Activated CD4-positive, CD25-positive, alpha-beta regulatory T cell treated with anti-CD3 and anti-CD28 coated beads, Interleukin-2, amount 50 U/mL, for 24 hours (primary cell): ENCODE data around the gene SPHKAP.
"Not testable (repeated sequence)": the region's sequence is repeated elsewhere in the genome, so short reads cannot be mapped to it uniquely, and the experiment has no call there.

ENCODE experiments used
- ATAC-seq, 2 donors: fragments of 150-1000 bp; cut with Tn5 transposase; one replicate each; pipeline ENCODE4 v1.10.0; 2021; ENCODE audit warnings: mild to moderate bottlenecking in 1 of 2, moderate library complexity in 1 of 2

Gene SPHKAP

DNA sequence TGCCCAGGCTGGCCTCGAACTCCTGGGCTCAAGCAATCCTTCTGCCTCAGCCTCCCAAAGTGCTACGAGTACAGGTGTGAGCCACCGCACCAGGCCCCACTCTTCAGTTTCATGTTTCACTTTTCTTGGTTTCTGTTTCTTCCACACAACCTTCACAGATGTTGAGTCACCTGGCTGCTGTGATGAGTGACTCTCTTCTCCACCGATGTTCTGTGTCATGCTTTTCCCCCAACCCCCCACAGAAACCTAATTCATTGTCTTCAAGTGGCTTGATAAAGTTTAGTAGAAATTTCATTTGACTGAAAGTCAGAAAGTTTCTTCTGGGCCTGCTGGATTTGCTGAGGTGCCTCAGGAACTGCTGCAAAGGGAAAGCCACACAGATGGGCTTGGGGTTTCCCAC is 78.5 kb downstream of the SPHKAP start:
- ATAC-seq, result no peak

DNA sequence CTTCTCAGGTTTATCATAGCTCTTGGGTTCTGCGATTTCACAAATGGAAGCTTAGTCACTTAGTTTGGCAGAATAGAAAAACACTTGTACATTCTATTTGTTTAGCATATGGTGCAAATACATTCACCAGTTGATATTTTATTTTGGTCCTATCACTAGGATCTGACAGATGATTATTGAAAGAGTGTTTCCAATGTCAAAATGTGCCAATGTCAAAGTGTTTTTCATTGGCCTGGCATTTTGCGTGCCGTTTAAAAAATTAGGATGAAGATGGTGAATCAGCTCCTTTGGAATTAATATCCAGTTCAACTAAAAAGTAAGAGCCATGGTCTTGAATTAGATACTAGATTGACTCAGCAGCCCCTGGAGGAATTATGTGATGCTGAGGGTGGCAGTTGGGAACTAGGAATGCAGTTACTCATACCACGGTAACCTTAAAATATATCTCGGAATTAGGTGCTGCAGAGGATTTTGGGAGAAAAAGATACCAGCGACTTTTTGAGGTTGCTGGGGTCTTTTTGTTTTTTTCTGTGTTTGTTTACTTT is 87.0 kb downstream of the SPHKAP start:
- ATAC-seq, result no peak

DNA sequence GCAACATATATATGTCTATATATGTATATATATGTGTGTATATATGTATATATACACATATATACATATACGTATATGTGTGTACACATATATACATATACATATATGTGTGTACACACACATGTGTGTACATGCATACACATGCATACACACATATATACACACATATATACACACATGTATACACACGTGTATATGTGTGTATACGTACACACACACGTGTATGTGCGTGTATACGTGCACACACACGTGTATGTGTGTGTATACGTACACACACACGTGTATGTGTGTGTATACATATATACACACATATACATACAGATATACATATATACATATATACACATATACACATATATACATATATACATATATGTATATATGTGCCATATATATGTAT is 89.4 kb downstream of the SPHKAP start:
- ATAC-seq, result no peak

DNA sequence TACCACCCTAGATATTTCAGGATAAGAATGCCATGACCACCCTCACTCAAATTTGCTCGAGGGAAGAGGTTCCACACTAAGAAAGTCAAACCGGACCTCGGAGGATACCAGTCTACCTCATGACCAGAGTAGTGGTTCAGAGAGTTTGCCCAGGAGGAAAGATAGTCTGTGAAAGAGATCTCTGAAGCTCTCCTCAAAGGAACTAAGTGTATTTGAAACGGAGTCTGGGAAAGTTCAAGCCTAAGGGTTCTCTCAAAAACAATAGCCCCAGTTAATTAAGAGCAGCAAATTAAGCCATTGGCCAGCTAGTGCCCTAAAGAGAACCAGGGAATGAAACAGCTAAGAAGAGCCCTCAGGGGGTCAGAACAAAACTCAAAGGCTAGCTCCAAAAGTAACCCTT is 94.9 kb downstream of the SPHKAP start:
- no peak for ATAC-seq

DNA sequence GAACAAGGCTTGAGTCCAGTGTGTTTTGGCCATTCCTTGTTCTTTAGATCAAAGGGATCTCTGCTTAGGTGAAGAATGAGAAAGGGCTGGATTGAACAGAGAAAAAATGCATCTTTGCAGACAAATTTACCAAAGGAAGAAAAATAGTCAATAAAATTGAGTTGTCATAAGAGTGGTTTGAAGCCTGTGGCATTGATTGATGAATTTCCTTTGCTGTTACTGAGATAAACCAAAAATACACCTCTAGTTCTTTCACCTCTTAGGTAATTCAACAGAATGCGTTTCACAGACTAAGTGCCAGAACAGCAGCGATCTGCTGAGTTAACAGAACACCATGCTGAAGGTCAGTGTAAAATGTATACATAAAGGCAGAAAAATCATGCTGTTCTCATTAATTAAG is 96.8 kb downstream of the SPHKAP start:
- ATAC-seq, result no peak

DNA sequence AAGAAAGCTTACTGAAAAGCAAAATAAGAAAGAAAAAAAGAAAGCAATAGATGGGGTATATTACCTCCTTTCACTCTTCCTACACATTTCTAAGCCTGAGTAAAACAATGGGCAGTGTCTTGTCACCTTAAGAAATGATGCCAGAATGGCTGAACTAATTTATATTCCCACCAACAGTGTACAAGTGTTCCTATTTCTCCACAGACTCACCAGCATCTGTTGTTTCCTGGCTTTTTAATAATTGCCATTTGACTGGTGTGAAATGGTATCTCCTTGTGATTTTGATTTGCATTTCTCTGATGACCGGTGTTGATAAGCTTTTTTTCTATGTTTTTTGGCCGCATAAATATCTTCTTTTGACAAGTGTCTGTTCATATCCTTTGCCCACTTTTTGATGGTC is 98.4 kb downstream of the SPHKAP start:
- ATAC-seq, result no peak

DNA sequence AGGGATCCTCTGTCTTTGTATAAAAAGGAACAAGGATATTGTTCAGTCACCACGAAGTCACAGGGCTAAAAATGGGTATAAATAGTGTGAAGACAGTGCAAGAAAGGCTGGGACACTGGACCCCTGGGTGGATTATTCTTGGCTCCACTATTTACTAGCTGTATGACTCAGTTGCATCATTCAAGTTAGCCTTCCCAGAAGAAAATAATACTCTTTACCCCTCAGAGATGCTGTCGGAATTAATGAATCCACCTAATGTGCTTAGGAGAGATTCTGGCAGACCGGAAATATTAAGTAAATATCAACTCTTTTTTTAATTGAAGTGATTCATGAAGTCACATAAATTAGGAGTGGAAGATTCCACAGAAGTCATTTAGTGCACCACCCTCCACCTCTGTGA is 98.9 kb downstream of the SPHKAP start:
- ATAC-seq, result no peak

DNA sequence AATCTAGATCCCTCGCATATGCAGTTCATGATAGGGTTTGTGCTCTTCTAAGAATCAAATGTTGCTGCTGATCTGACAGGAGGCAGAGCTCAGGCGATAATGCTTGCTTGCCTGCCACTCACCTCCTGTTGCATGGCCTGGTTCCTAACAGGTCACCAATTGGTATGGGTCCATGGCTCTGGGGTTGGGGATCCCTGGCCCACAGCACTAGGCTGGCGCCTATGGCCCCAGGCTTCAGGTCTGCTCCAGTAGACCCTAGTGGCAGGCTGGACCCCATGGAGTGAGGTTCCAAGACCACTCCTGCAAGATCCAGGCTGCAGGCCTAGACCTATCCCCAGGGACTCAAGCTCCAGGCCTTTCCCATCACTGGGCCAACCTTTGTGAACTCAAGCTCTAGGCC is 102.3 kb downstream of the SPHKAP start:
- no peak for ATAC-seq

DNA sequence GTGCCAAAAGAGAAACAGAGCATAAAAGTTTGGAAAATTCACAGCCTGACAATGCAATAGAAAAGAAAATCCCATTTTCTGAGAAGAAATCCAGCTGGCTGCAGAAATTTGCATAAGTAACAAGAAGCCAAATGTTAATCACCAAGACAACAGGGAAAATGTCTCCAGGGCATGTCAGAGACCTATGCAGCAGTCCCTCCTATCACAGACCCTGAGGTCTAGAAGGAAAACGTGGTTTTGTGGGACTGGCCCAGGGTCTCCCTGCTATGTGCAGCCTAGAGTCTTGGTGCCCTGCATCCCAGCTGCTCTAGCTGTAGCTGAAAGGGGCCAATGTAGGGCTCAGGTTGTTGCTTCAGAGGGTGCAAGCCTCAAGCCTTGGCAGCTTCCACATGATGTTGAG is 104.8 kb downstream of the SPHKAP start:
- ATAC-seq, result not testable (repeated sequence)

DNA sequence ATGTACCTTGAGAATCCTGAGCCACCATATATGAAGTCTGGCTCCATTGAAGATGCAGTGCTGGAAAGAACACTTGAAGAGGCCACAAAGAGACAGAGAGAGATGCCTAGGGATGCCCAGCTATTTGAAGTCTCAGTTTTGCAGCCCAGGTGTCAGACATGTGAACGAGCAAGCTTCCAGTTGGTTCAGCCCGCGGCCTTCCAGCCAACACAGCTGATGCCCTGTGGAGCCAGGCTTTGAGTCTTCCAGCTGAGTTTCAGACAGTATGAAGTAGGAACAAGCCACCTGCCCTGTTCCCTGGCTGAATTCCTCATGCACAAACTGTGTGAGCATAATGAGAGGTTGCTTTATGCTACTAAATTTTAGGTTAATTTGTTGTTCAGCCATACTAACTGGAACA is 108.8 kb downstream of the SPHKAP start:
- no peak for ATAC-seq

DNA sequence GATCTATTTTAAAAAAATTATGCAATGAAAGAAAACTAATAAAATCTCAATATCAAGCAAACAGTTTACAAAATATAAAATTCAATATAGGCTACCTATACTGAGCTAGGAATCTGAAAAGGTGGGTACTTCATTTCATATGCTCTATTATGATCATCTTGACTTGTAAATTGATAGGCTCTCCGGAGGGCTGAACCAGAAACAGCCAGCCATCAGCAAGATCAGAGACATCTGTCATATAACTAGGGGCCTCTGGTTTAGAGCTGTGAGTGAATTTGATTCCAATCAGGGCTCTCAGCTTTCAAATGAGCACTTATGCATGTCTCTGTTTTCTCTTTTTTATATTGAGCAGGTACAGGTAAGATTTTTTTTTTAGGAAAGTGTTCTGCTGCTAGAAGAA is 114.2 kb downstream of the SPHKAP start:
- no peak for ATAC-seq

DNA sequence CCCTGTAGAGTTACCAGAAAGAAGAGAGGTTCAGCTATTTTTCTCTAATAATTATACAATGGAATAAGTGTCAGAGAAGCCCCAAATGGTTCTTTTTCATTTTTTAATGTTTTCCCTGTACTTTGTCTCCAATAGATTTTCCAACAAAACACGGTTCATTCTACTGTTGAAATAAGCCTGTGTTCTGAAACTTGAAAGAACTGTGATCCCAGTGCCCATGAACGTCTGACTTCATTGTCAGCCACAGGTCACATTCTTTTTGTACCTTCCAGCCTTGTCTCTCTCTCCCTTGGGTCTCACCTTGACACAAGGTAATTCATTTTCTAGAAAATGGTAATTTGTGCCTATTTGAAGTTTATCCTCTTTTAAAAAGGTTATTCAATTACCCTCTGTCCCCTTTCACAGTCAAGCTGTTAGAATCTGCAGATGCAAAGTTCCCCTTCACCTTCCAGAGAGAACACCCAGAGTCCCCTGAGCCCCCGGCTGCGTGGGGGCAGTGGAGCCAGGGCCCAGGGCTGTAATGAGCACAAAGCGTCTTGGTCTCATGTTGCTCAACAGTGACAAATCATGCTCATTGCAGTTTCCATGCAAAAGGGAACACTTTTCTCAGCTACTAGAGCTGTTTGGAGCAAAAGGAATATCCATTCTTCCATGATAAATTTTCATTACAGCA is 115.2 kb downstream of the SPHKAP start:
- no peak for ATAC-seq

DNA sequence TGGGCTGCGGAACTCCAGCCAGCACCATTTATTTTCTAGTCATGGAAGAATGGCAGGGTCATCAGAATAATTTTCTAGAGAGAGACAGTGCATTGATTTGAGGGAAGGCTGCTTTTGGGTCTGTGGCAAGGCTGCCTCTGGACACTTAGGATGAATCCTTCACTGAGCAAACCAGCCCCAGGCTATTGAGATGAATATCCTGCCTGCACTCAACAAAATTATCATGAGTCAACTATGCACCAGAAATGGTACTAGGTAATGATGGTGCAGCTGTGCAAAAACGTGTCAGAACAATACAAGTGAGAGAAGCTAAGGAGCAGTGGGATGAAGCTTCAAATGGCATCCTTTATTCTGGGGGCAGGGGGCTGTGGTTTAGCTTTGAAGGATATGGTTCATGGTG is 115.8 kb downstream of the SPHKAP start:
- ATAC-seq, result no peak

DNA sequence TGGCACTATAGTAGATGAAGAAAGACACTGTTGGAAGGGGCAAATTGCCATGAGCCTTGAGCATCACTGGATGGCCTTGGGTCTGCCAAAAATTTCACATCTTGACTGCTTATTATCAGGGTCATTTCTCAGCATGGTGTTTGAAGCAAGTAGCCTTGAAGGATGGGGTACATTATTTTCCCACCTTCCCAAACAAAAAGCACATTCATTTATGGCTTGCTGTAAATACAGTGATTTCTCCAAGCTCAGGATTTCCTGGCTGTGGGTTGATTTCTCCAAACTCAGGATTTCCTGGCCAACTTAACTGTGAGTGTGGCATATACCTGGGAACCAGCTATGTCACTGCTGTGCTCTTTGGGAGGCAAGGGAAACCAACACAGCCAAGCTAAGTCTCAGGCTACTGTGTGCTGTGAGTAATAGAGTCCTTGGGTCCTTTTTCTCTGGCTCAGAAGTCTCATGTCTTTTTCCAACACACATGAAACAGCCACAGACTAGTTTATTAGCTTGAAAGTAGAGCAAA is 116.6 kb downstream of the SPHKAP start:
- no peak for ATAC-seq

DNA sequence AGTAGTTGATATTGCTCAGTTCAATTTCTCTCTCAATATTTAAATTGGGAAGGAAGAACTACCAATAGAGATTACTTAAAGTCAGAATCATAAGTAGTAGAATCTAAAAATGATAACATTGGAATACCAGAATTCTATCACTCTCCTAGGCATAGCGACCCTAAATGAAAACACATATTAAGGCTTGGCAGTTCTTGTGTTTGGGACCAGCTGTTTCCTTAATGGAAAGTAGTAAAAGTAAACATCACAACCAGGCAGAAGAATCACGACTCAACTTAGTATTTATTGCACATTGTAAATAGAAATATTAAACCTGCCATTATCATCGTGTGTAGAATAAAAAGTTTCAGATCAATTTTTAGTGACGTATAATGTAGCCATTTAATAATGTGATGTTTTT is 117.5 kb downstream of the SPHKAP start:
- ATAC-seq, result no peak

DNA sequence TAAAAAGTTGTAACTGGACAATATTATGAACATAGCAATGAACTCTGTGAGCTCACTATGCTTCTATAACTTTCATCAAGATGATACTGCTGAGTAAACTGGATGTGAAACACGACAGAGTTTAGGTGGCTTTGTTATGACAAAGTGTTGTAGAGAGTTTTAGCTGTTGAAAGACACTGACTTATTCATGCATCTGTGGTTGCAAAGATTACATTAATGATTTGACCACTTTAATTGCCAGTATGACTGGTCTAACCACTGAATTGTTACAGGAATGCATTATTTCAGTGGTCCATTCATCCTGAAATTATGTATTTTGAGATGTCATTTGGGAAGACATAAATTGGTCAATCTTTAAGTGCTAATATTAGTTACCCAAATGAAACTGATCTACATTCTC is 117.9 kb downstream of the SPHKAP start:
- no peak for ATAC-seq

DNA sequence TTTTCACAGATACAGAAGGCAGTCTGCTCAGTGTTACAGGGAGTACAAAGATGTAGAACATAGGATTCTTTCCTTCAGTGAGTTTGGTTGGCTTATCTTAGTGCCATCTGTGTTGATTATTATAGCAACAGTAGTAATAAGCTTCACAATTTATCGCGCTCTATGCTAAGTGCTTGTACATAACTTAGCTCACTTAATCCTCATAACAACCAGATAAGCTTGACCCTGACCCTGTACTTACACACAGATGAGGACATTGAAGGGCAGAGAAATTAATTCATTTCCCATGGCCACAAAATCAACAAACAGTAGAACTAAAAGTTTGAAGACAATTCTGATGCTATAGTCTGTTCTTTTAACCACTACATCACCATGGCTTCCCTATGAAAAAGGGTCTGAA is 121.8 kb downstream of the SPHKAP start:
- ATAC-seq, result no peak

DNA sequence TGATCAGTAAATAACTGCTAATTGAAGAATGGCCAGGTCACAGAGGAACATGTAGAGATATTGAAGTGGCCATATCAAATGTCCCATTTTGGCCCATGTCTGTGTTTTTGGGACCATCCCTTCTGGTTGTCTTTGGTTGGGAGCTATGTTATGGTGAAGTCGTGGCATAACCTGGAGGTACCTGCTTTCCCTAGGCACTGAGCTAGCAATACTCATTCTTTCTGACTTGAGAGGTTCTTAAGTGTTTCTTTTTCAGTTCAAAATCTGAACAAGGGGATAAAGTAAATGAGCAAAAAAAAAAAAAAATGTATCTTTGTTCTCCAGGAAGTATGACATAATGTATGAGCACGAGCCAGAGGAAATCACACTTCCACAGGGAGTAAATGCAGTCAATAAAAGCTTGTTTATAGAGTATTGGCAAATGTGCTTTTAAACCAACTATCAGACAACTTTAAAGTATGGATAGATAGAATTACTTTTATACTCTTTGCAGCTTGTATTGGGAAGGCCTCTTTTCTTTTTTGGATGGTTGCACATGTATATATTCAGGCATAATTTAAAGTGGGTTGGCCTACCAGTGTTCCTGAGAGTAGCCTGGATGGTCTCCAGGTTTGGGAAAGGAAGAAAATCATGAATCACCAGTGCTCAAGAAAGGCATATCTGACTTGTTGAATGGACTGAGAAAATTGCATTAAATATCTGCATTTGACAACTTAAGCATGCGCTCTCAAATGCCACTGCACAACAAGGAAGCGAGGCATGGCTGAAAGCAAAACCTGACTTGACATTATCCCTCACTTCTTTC is 125.0 kb downstream of the SPHKAP start:
- ATAC-seq, result no peak

DNA sequence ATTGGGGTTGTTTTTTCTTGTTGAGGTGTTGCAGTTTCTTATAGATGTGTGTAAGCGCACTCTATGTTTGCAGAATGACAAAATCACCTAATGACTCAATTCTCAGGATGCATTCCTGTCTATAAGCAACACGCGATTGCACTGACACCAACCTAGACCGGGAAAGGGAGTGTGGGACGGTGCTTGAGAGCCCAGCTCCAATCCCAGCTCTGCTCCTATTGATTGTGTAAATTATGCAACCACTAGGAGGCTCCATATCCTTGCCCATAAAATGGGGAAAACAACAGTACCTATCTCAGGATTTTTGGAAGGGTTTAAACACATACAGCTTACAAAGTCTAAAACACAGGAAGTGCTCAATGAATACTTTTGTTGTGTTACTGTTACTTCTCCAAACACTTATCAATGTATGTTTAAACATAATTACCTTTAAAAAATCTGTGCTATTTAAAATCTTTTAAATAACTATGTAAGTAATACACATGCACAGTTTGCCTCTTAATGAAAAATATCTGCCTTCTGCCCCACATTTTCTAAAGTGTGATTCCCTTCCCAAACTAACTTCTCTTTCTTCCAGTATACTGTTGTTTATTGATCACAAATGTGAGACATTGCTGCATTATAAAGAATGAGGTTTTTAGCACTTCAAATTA is 132.5 kb downstream of the SPHKAP start:
- no peak for ATAC-seq

DNA sequence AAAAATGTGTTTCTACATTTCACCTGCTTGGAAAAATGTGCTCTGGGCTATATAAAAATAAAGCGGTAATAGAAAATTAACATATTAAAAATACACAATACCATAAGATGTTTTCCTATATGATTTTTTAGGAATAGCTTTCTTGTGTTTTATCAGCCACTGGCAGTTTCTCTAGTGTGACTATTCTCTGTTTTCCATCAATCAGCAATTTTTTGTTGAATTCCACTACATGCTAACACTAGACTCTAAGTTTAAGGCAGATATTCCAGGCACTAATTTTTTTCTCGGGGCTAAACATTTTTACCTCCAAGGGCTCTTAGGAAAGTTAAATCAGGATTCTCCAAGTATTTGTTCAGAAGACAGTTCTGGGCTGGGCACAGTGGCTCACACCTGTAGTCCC is 140.5 kb downstream of the SPHKAP start:
- ATAC-seq, result no peak

DNA sequence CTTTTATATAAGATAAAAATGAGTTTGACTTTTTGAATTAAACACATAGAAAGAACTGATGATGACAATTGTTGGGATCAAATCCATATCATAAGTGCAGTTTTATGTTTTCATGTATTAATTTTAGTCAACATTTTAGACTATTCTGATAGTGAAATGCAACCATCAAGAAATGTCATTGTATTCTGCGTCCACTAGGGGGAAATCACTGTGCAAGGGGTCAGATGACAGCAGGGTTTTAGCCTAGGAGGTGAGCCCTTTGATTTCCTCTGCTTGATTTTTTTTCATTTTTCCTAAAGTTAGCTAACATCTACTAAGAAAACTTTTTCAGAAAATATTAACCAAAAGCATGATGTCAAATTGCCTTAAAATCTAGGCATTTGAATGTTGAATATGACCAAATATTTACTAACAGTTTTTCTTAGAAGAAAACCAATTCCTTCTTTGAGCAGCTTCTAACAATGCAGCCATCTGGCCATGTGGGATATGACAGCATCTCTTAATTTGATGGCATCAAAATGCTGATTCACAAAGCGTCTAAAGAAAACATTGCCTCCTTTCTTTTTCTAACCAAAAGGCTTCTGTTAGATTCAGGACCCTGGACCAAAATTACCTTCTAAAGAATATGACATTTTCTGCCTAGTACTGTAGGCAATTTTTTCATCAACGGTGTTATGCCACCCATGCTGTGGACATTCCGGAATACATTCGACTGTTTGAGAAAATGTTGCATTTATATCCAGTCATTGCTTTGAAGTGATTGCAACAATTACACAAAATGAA is 141.5 kb downstream of the SPHKAP start:
- no peak for ATAC-seq

DNA sequence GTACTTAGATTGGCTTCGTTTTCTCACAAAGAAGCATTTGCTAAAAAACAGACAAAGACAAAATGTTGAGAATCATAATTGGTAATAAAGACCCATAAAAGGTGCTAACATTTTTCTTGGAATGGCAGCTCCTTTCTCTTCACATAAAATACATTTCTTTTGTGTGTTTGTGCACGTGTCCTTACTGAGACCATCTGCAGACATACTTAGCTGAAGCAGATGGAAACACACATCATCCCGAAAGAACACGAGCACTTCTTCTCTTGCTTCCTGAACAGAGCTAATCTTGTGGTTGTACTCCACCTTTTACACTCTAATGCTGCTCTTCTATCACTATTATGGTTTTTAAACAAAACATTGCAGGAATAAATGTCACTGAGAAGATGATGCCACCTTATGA is 142.5 kb downstream of the SPHKAP start:
- ATAC-seq, result no peak

DNA sequence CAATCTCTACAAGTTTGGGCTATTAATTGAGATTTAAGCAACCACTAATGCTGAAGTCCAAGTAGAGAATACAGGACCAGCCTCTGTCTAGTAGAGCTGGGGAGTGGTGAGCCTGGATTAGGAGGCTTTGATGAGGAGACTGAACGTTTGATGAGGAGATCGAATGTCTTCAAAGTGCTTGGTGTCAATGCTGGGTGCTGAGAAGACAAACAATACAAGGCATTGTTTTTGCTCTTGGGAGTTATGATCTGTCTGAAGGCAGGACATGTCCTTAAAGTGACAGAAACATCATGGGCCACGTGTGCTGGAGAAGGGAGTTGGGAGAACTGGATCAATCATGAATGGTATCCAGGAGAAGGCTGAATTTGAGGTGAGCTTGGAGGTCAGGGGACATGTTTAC is 143.6 kb downstream of the SPHKAP start:
- no peak for ATAC-seq
